HG02763 (cell line): ENCODE measurements around the gene SLC6A18.
"Not testable (repeated sequence)": the region's sequence is repeated elsewhere in the genome, so short reads cannot be mapped to it uniquely, and the experiment has no call there.

Experiments
- ATAC-seq: cut with Tn5 transposase; IDR thresholded peaks from one replicate; pipeline ENCODE4 v1.9.1; 2021; ENCODE audit warnings: mild to moderate bottlenecking, moderate library complexity; ENCODE audit not compliant: unreplicated experiment

Gene SLC6A18

DNA sequence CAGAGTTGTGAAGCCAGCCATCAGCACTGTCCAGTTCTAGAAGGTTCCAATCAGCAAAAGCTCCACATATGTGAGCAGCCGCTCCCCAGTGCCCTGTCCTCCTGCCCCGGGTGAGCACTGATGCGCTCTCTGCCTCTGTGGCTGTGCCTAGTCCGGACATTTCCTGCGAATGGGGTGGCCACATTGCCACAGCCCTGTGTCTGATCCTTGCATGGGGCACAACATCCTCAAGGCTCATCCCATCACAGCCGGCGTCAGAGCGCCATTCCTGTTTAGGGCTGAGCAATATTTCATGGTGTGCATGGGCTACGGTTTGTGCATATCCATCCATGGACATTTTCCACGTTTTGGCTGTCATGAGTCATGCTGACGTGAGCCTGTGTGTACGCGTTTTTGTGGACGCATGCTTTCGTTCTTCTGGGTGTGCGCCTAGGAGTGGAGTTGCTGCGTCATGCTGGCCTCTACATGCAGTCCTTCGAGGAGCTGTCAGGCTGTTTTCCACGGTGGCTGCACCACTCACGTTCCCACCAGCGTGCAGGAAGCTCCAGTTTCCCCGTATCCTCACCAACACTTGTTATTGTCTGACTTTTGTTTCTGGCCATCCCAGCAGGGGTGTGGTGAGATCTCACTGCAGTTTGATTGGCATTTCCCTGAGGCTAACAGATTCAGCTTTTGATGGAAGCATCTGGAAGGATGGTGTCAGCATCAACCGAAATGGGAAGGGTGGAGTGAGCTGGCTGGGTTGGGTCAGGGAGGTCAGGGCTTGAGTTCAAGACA is 9.7 kb upstream of the SLC6A18 start:
- no peak for ATAC-seq

DNA sequence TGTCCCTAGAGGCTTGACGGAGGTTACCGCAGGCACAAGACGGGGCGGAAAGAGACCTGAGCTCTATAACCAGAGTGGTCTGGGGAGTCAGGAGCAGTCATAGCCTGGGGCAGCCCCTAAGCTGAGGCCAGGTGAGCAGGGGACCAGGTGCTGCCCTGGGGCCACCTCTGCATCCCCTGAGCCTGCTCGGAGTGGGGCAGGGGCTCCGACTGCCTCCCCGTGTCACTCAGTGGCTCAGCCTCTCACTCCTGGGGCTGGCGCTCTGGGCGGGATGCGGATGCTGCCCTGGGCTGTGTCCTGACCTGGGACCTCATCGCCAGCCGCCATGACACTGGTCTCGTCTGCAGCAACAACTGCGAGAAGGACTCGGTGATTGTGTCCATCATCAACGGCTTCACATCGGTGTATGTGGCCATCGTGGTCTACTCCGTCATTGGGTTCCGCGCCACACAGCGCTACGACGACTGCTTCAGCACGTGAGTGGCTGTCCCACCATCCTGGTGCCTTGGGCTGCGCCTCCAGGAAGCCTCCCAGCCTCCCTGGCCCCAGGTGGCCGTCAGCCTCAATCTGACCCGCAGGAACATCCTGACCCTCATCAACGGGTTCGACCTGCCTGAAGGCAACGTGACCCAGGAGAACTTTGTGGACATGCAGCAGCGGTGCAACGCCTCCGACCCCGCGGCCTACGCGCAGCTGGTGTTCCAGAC is 8.8 kb upstream of the SLC6A18 start:
- ATAC-seq = no peak

DNA sequence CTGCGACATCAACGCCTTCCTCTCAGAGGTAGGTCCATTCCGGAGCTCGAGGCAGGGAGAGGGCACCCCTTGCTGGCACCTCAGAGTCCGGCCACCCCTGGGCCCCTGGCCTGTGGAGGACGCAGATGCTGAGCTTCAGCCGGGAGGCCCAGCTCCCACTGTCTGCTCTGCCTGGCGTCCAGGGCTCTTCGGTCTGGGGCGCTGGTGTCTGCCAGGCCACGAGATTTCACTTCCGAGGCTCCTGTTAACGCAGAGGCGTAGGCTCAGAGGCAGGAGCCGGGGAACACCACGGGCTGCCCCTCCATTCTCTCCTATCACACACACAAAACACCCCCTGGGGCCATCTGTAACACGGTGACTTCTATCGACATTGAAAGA is 8.3 kb upstream of the SLC6A18 start:
- ATAC-seq = no peak

DNA sequence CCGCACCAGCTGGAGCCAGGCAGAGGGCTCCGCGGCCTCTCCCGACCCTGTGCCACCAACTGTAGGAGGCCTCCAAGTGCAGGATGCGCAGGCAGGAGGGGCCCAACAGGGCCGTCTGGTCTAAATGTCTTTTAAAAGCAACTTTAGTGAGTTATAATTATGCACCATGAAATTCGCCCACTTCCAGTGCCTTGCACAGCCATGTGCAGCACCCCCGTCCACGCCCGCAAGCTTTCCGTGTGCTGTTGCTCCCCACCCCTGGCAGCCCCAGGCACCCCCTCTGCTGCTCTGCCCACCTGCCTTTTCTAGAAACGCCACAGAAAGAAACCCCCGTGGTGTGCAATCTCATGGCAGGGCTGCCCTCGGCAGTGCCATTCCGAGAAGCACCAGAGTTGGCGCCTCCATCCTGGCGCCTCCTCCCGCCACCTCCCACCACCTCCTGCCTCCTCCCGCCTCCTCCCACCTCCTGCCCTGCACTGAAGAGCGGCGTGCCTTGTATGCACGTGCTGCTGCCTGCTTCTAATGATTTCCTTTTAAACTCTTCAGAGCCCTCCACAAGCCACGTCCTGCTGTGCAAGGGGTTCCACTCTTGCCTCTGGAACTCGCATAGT is 7.5 kb upstream of the SLC6A18 start:
- no peak for ATAC-seq

DNA sequence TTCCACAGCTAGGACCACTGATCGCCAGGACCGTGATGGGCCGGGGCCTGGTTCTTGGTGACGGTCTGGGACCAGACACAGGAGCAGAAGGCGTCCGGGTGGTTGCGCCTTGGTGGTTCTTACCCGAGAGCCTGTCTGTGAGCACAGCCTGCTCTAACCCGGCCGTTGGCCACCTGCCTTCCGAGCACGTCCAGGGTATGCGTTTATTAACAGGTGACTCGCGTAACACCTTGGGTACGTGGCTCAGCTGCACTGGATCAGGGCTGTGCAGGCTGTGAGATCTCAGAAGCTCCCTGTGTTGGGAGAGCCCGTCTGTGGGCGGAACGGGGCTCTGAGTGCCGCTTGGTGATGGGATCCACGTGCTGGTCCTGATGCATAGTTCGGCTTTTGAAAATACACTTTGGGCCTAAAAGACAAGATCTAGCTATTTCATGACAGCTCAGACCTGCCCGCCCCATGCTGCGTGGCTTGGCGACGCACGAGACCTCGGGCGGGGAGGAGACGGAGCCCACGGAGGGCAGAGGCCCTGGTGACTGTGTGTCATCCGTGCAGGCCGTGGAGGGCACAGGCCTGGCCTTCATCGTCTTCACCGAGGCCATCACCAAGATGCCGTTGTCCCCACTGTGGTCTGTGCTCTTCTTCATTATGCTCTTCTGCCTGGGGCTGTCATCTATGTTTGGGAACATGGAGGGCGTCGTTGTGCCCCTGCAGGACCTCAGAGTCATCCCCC is 6.7 kb upstream of the SLC6A18 start:
- no peak for ATAC-seq

DNA sequence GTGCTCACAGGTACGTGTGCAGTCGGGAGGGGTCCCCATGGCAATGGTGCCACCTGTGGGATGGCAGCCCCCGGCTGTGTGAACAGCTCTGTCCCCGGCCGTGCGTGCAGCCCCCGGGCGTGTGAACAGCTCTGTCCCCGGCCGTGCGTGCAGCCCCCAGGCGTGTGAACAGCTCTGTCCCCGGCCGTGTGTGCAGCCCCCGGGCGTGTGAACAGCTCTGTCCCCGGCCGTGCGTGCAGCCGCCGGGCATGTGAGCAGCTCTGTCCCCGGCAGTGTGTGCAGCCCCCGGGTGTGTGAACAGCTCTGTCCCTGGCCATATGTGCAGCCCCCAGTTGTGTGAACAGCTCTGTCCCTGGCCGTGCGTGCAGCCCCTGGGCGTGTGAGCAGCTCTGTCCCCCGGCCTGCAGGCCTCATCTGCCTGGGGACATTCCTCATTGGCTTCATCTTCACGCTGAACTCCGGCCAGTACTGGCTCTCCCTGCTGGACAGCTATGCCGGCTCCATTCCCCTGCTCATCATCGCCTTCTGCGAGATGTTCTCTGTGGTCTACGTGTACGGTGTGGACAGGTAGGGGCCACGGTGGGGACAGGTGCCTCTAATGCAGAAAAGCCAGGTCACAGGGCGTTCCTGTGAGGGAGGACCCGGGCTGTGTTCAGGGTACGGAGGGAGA is 5.9 kb upstream of the SLC6A18 start:
- no peak for ATAC-seq

DNA sequence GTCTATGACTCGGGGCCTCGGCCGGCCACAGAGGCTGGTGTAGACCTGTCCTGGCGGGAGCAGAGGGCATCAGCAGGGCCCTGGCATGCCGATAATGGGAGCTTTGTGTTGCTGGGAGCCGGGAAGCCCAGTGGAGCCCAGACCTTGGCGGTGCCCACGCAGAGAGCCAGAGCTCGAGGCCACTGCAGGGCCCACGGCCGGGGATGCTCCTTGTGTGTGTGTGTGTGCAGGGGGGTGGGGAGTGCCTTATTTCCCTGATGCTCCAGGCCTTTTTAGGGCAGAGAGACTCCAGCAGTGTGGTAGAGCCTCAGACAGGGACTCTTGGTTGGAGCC is 5.4 kb upstream of the SLC6A18 start:
- no peak for ATAC-seq

DNA sequence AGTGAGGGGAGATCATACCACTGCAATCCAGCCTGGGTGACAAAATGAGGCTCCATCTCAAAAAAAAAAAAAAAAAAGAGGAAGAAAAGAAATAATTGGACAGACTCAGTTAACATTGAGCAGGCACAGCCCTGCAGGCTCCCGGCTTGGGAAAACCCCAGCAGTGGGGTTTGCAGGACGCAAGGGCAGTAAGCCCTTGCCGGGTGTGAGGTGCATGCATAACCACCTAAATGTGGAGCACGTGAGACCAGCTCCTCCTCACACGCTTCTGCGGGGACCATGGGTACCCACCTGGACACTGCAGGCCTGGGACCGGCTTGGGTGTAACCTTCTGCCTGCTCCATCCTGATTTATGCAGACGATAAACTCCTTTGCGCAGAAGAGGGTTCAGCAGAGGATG is 4.8 kb upstream of the SLC6A18 start:
- ATAC-seq = no peak

DNA sequence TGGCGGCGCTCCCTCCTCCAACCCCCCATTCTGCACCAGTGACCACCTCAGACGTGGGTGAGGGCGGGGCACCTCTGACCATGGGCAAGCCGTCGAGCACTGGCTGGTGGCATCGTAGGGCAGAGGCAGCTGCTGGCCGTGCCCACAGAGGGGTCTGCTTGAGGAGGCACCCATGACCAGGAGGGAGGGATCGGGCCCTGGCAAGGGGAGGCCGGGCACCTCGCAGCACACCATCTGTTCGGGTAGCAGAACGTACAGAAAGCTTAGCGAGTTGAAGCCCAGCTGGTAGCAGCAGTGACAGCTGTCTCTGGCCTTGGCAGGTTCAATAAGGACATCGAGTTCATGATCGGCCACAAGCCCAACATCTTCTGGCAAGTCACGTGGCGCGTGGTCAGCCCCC is 4.3 kb upstream of the SLC6A18 start:
- ATAC-seq = no peak

DNA sequence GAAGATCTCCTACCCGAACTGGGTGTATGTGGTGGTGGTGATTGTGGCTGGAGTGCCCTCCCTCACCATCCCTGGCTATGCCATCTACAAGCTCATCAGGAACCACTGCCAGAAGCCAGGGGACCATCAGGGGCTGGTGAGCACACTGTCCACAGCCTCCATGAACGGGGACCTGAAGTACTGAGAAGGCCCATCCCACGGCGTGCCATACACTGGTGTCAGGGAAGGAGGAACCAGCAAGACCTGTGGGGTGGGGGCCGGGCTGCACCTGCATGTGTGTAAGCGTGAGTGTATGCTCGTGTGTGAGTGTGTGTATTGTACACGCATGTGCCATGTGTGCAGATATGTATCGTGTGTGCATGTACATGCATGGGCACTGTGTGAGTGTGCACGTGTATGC is 3.5 kb upstream of the SLC6A18 start:
- no peak for ATAC-seq

GRCh38 chr5:1222147-1222546 is 3.0 kb upstream of the SLC6A18 start:
- no peak for ATAC-seq

GRCh38 chr5:1222621-1223277 is 2.4 kb upstream of the SLC6A18 start:
- ATAC-seq = no peak

DNA sequence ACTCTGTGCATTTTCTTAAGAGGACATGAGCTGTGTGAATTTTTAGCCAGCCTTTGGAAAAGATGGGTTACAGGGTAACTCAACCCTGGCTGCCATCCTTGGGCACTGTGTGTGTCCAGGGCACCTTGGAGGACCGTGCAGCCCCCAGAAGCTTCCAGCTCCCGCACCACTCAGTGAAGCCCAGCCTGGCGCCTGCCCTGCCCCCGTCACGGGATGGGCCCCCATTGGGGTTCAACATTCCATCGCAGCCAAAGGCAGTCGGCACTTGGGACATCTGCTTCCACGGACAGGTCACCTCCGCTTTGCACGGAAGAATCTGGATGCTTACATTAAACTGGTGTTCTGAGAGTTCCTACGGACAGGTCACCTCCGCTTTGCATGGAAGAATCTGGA is 1.9 kb upstream of the SLC6A18 start:
- ATAC-seq = no peak

- ATAC-seq = no peak
Measured at GRCh38 chr5:1224631-1225030, 550 bp upstream of the SLC6A18 start.

DNA sequence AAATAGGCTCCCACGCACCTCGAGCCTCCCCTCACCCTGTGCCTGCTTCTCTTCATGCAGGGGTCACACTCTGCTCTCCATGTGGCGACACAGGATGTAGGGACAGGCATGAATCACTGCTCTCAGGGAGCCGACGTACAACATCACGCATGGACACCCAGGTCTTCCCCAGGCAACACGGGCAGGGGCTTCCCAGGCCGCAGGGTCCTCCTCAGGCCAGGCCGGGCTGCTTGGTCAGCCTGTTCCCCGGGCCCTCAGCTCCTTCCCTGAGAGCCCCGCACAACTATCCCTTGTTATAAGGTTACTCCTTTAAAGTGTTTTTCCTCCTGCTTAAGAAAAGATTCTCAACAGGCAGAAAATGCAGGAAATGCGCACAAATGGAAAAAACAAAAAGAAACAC is 1.1 kb downstream of the SLC6A18 start:
- ATAC-seq = no peak

DNA sequence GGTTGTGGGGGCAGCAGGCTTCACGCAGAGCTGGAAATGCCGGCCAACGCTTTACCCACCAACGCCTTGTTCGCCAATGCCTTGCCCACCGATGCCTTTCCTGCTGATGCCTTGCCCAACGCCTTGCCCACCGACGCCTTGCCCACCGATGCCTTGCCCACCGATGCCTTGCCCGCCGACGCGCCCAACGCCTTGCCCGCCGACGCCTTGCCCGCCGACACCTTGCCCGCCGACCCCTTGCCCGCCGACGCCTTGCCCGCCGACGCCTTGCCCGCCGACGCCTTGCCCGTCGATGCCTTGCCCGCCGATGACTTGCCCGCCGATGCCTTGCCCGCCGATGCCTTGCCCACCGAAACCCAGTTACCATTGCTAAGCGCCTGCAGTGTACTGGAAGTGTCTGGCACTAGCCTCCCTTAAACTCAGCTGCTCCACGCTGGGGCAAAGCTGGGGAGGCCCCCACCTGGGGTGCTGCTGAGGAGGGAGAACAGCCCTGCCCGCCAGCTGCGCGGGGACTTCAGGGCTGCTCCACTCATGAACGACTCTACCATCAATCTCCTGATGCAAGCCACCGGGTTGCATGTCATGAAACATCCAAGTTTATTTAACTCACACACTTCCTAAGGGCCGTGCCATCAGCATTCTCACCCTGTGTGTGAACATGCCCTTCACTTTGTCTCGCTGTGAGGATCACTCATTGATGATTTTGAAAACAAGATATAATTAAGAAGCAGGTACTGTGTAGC is 1.8 kb downstream of the SLC6A18 start:
- ATAC-seq = no peak

- no peak for ATAC-seq
Measured at GRCh38 chr5:1227667-1228066, 2.5 kb downstream of the SLC6A18 start.

DNA sequence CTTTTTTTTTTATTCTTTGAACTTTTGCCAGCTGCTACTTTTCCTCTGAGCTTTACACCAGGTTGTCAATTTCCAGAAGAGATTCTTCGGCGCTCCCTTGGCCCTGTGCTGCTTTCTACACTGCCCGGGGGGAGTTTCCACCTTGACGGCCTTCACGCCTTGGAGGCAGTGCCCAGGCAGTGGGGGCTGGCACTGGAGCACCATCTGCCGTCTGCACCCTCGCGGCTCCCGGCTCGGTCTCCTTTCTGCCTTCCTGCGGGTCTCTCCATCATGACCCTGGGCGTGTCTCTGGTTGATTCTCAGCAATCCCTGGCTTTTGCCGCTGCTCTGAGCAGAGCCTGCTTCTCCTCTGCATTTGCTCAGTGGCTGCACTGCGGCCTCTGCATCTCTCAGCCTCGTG is 2.9 kb downstream of the SLC6A18 start:
- ATAC-seq = no peak

- not testable (repeated sequence) for ATAC-seq
Measured at GRCh38 chr5:1229023-1229422, 3.8 kb downstream of the SLC6A18 start.

DNA sequence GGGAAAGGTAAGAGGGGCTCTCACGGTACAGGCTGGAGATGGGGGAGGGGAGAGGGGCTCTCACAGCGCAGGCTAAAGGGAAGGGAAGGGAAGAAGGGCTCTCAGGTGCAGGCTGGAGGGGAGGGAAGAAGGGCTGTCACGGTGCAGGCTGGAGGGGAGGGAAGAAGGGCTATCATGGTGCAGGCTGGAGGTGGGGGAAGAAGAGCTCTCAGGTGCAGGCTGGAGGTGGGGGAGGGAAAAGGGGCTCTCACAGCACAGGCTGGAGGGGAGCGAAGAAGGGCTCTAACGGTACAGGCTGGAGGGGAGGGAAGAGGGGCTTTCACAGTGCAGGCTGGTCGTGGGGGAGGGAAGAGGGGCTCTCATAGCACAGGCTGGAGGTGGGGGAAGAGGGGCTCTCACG is 4.6 kb downstream of the SLC6A18 start:
- ATAC-seq = no peak
